Fibroblast of lung (primary cell): ENCODE results near the gene PRRC2B. TPM values are rescaled to one million over a fixed set of nuclear protein-coding genes. Genes with fewer than 3 reads are reported as not detected.

Experiments used
- DNase-seq, 2 donors: peaks; one replicate each; pipeline versions ENCODE4 v3.0.0 to v3.0.0-alpha.2; 2010; ENCODE audit warnings: low read depth in 2 of 2
- H2AFZ ChIP-seq: 2 replicates; pipeline ENCODE4 v1.5.1; 2012; ENCODE audit warnings: low read length, control low read depth, inconsistent platforms
- H3K27ac ChIP-seq: 2 replicates; pipeline ENCODE4 v1.5.1; 2011; ENCODE audit warnings: low read length, control low read depth; ENCODE audit not compliant: insufficient read depth
- H3K27me3 ChIP-seq: 2 replicates; pipeline ENCODE4 v1.5.1; 2011; ENCODE audit warnings: mild to moderate bottlenecking, low read length; ENCODE audit not compliant: control insufficient read depth, insufficient read depth
- H3K36me3 ChIP-seq: 2 replicates; pipeline ENCODE4 v1.5.1; 2011; ENCODE audit warnings: low read length; ENCODE audit not compliant: control insufficient read depth, insufficient read depth
- H3K4me1 ChIP-seq: 2 replicates; pipeline ENCODE4 v1.5.1; 2011; ENCODE audit warnings: low read length; ENCODE audit not compliant: control insufficient read depth, insufficient read depth; ENCODE audit errors: extremely low read depth
- H3K4me2 ChIP-seq: 2 replicates; pipeline ENCODE4 v1.5.1; 2011; ENCODE audit warnings: low read length, control low read depth; ENCODE audit not compliant: insufficient read depth; ENCODE audit errors: extremely low read depth
- H3K4me3 ChIP-seq, 4 experiments: fragments of 200-600 bp in 1 of 4; sonication (generic) in 1 of 4; replicated peaks in 1 of 4; 2 replicates each; pipeline ENCODE4 v1.5.1; 2011 to 2016; ENCODE audit warnings: low read length in 4 of 4, low read depth in 3 of 4, mild to moderate bottlenecking in 3 of 4, control low read depth in 2 of 4, inconsistent platforms in 1 of 4, mixed read lengths in 1 of 4; ENCODE audit not compliant: insufficient read depth in 1 of 4; ENCODE audit errors: control extremely low read depth in 1 of 4
- H3K79me2 ChIP-seq: 2 replicates; pipeline ENCODE4 v1.5.1; 2012; ENCODE audit warnings: mild to moderate bottlenecking, low read length, inconsistent platforms; ENCODE audit not compliant: control insufficient read depth, insufficient read depth
- H3K9ac ChIP-seq: 2 replicates; pipeline ENCODE4 v1.5.1; 2011; ENCODE audit warnings: mild to moderate bottlenecking, low read length, control low read depth; ENCODE audit not compliant: insufficient read depth
- H3K9me3 ChIP-seq: 2 replicates; pipeline ENCODE4 v1.5.1; 2012; ENCODE audit warnings: low read depth, low read length; ENCODE audit not compliant: control insufficient read depth, insufficient read depth
- H4K20me1 ChIP-seq: 2 replicates; pipeline ENCODE4 v1.5.1; 2011; ENCODE audit warnings: low read length; ENCODE audit not compliant: control insufficient read depth, insufficient read depth; ENCODE audit errors: extremely low read depth
- EZH2 ChIP-seq: IDR thresholded peaks from 2 replicates; pipeline ENCODE4 v1.5.1; 2012; ENCODE audit warnings: low read length, control low read depth, mild to moderate bottlenecking; ENCODE audit errors: missing control alignments
- polyA plus RNA-seq, 2 donors: library from polyadenylated mRNA; depleted of rRNA in 1 of 2; stranded (reverse) in 1 of 2; unstranded in 1 of 2; fragments of >200 nt; gene quantifications; 2 replicates each; pipeline ENCODE4 v1.2.1, GENCODE V29; 2011 to 2012; ENCODE audit warnings: missing spikeins in 1 of 2
- total RNA-seq: library from RNA; depleted of rRNA; stranded (reverse); fragments of >200 nt; gene quantifications from 2 replicates; pipeline ENCODE4 v1.2.1, GENCODE V29; 2014
- TF ChIP-seq, protein P1 (sequence below), 2 donors: IDR thresholded peaks in 1 of 2; conservative IDR thresholded peaks in 1 of 2; 1 replicate in 1 of 2; 2 replicates in 1 of 2; pipeline ENCODE4 v1.5.1; 2011 to 2012; ENCODE audit warnings: low read length in 2 of 2, control low read depth in 1 of 2, inconsistent platforms in 1 of 2, low read depth in 1 of 2, mild to moderate bottlenecking in 1 of 2

The PRRC2B gene
- total and polyA plus RNA-seq, 2 donors (not counting 1 experiment from before 2014, with no cell fraction given) = 29.9 to 66.4 TPM

DNA sequence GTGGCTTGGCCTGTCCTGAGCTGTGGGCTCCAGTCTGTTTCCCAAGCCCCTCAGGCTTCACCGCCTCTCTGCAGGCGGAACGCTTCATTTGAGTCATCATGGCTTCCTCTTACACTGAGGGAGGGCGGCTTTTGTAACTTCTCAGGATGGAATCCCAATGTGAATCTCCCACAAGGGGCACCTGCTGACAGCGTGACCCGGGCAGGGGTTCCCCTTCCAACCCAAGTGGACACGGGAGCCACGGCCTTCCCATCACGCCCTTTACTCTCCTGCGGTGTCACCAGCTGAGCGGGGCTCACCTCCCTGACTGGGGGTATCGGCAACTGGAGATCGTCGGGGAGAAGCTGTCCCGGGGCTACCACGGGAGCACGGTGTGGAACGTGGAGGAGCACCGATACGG lies 124.7 kb downstream of the PRRC2B start:
- no peak for DNase-seq
- Histone ChIP-seq H3K9ac (no peak overlapping the region), H3K27ac (no peak overlapping the region), H3K36me3 (peaks cover 36% of the 10 kb centered on the region), H4K20me1 (no peaks in the 10 kb centered on the region), H3K9me3 (no peaks in the 10 kb centered on the region), H3K4me3 (no peak overlapping the region), H3K4me2 (no peak overlapping the region), H3K27me3 (no peaks in the 10 kb centered on the region), H3K4me1 (no peaks in the 10 kb centered on the region), H2AFZ (no peak overlapping the region), H3K79me2 (no peaks in the 10 kb centered on the region)
- TF ChIP-seq EZH2 = no peak
- TF ChIP-seq, protein P1, sequence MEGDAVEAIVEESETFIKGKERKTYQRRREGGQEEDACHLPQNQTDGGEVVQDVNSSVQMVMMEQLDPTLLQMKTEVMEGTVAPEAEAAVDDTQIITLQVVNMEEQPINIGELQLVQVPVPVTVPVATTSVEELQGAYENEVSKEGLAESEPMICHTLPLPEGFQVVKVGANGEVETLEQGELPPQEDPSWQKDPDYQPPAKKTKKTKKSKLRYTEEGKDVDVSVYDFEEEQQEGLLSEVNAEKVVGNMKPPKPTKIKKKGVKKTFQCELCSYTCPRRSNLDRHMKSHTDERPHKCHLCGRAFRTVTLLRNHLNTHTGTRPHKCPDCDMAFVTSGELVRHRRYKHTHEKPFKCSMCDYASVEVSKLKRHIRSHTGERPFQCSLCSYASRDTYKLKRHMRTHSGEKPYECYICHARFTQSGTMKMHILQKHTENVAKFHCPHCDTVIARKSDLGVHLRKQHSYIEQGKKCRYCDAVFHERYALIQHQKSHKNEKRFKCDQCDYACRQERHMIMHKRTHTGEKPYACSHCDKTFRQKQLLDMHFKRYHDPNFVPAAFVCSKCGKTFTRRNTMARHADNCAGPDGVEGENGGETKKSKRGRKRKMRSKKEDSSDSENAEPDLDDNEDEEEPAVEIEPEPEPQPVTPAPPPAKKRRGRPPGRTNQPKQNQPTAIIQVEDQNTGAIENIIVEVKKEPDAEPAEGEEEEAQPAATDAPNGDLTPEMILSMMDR (conservative IDR thresholded peaks at IDR 0.05 in 1 of 2, IDR thresholded peaks at IDR 0.05 in 1 of 2; ENCODE audit: low read depth in 1 of 2, low read length in 2 of 2) = no peak

DNA sequence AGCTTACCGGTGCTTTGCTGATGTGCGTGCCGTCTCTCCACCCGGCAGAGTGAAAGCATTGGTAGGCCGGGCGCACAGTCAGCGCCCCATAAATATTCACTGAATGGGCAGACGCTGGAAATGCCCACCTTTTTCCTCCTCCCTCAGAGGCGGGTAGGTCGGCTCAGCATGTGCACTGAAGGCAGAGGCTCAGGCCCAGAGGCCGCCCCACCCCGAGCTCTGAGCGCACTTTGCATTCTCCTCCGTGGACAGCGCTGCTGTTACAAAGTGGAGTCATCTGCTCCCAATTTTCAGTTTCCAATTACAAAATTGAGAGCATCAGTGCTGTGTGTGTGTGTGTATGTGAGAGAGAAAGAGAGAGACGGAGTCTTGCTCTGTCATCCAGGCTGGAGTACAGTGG lies 126.6 kb downstream of the PRRC2B start:
- H3K36me3 ChIP-seq = peaks cover 42% of the 10 kb centered on the region
- no peak overlapping the region for H3K27ac ChIP-seq
- H4K20me1 ChIP-seq = no peaks in the 10 kb centered on the region
- no peaks in the 10 kb centered on the region for H3K27me3 ChIP-seq
- H3K4me3 ChIP-seq = no peak overlapping the region
- H3K4me1 ChIP-seq = no peaks in the 10 kb centered on the region
- DNase-seq = no peak
- H3K79me2 ChIP-seq = no peaks in the 10 kb centered on the region
- no peaks in the 10 kb centered on the region for H3K9me3 ChIP-seq
- H3K4me2 ChIP-seq = no peak overlapping the region
- TF ChIP-seq, protein P1 (conservative IDR thresholded peaks at IDR 0.05 in 1 of 2, IDR thresholded peaks at IDR 0.05 in 1 of 2; ENCODE audit: low read depth in 1 of 2, low read length in 2 of 2) = no peak
- no peak for TF ChIP-seq EZH2
- no peak overlapping the region for H3K9ac ChIP-seq
- no peak overlapping the region for H2AFZ ChIP-seq

DNA sequence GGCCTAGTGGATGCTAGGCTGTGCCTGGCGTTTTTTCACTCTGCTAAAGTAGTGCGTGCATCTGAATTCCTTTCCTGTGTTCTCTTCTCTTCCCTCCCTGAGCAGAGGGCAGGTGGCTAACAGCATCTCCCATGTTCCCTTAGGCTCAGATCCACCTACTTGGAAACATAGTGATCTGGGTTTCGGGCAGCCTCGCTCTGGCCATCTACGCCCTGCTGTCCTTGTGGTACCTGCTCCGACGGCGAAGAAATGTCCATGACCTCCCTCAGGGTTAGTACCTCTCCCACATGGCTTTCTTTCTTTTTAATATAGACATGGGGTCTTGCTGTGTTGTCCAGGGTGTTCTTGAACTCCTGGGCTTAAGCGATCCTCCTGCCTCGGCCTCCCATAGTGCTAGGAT lies 127.3 kb downstream of the PRRC2B start:
- H3K9ac ChIP-seq = no peak overlapping the region
- H3K4me1 ChIP-seq = no peaks in the 10 kb centered on the region
- H4K20me1 ChIP-seq = no peaks in the 10 kb centered on the region
- no peak overlapping the region for H2AFZ ChIP-seq
- DNase-seq = no peak
- no peak overlapping the region for H3K4me3 ChIP-seq
- H3K4me2 ChIP-seq = no peak overlapping the region
- H3K27ac ChIP-seq = no peak overlapping the region
- no peaks in the 10 kb centered on the region for H3K79me2 ChIP-seq
- peaks cover 38% of the 10 kb centered on the region for H3K36me3 ChIP-seq
- no peaks in the 10 kb centered on the region for H3K9me3 ChIP-seq
- no peaks in the 10 kb centered on the region for H3K27me3 ChIP-seq
- TF ChIP-seq, protein P1 (conservative IDR thresholded peaks at IDR 0.05 in 1 of 2, IDR thresholded peaks at IDR 0.05 in 1 of 2; ENCODE audit: low read depth in 1 of 2, low read length in 2 of 2) = no peak
- no peak for TF ChIP-seq EZH2
